ENCODE results near the gene TBC1D16. TPM values are rescaled to one million over a fixed set of nuclear protein-coding genes. Genes with fewer than 3 reads are reported as not detected.
A peak's percentile ranks its signal among the peaks of the same experiment; 100 is the strongest.

TBC1D16 gene
- total and polyA plus RNA-seq, 2 donors from 2014 or later, result 9.1 to 68.0 TPM

DNA sequence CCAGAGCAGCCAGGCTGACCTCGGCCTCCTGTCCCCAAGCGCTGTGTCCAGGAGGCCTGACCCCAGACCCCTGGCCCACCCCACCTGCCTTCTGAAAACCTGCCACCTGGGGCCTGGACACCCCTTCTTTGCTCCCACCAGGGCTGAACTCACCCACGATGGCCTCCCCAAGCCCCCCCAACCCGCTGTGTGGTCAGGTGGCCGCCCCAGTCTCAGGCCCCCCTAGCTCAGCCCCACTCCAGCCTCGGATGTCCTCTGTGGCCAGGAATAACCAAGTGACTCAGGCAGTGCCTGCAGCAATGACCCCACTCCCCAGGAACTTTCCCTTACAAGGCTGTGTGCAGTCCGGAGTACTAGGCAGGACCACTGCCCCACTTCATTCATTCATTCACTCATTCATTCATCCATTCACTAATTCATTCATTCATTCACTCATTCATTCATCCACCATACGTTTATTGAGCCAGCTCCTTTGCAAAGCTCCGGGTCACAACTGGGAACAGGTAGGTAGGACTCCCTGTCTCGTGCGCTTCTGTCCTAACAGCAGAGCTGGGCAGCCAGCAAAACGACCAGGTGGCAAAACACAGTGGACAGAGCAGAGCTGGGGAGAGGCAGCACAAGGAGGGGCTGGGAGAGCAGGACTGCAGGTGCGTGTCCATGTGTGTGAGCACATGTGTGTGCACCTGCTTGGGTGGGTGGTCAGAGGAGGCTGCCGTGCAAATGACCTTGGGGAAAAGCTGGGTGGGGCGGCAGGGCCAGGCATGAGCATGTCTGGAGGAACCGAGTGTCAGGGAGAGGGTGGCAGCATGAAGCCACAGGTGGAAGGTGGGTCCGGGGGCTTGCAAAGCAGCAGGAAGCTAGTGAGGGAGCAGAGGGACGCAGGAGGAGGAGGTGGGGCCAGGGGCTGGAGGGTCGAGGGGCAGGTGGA, 120.6 kb downstream of the TBC1D16 start:
- TF ChIP-seq, protein P1, sequence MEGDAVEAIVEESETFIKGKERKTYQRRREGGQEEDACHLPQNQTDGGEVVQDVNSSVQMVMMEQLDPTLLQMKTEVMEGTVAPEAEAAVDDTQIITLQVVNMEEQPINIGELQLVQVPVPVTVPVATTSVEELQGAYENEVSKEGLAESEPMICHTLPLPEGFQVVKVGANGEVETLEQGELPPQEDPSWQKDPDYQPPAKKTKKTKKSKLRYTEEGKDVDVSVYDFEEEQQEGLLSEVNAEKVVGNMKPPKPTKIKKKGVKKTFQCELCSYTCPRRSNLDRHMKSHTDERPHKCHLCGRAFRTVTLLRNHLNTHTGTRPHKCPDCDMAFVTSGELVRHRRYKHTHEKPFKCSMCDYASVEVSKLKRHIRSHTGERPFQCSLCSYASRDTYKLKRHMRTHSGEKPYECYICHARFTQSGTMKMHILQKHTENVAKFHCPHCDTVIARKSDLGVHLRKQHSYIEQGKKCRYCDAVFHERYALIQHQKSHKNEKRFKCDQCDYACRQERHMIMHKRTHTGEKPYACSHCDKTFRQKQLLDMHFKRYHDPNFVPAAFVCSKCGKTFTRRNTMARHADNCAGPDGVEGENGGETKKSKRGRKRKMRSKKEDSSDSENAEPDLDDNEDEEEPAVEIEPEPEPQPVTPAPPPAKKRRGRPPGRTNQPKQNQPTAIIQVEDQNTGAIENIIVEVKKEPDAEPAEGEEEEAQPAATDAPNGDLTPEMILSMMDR (IDR thresholded peaks at IDR 0.05; ENCODE audit: borderline replicate concordance, extremely low read depth, insufficient read depth), result no peak
- no peak overlapping the region for H3K4me3 ChIP-seq (ENCODE audit: low read length in 3 of 3)
- peaks cover 0 to 15% (median 4%) of the 10 kb centered on the region in 3 donors for H3K4me1 ChIP-seq (ENCODE audit: control insufficient read depth in 2 of 3, insufficient read depth in 2 of 3, low read depth in 1 of 3, low read length in 3 of 3)
- no peak overlapping the region for H3K9ac ChIP-seq (ENCODE audit: low read length in 3 of 3)
- no peaks in the 10 kb centered on the region for H3K27me3 ChIP-seq (ENCODE audit: control insufficient read depth, insufficient read depth, low read length)
- H3K27ac ChIP-seq (ENCODE audit: low read depth in 2 of 2, low read length in 2 of 2), result no peak overlapping the region
- H3K36me3 ChIP-seq (ENCODE audit: control insufficient read depth in 2 of 3, insufficient read depth in 3 of 3, low read length in 3 of 3), result no peaks in the 10 kb centered on the region
- intact Hi-C loops (cut with DNase I), result no loop called here
- DNase-seq (peak in 1 of 5 donors; percentile 65), FAIRE-seq (no peak)
- H3K9me3 ChIP-seq (ENCODE audit: control insufficient read depth in 2 of 3, insufficient read depth in 1 of 3, low read length in 3 of 3), result no peaks in the 10 kb centered on the region

DNA sequence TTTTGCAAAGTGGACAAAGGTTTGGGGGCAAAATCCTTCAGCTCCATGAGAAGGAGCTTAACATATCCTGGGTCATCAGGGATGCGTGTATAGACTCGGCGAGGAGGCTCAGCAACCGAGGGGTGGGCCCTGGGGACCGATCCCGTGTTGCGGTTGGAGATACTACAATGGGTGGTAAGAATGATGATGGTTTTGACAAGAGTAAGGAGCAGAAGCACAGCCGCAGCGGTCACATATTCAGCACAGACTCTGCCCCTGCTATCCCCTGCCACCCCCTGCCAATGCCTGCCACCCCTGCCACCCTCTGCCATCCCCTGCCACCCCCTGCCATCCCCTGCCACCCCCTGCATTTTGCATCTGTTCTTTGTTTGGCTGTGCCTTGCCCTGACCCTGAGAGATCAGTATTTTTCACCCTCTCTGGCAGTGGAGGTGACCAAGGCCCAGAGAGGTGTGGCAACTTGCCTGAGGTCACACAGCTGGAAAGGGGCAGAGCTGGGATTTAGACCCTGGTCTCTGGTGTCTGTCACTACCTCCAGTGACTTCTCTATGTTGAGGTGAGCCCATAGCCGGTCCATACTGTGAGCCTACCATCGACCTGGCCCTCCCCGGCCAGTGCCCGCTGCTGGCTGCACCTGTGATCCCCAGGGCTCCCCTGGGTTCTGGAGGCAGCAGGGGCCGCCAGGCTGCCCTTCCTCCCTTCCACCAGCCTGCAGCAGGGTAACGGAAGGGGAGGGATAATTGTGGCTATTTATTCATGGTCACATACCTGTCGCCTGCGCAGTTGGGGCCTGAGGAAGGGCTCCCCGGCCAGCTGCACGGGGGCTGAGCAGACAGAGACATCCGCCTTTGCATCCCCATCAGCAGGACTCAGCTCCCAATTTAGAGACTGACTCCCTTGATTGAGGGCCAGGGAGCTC, 121.5 kb downstream of the TBC1D16 start:
- no peak overlapping the region for H3K4me3 ChIP-seq (ENCODE audit: low read length in 3 of 3)
- H3K9ac ChIP-seq (ENCODE audit: low read length in 3 of 3), result no peak overlapping the region
- no peaks in the 10 kb centered on the region for H3K9me3 ChIP-seq (ENCODE audit: control insufficient read depth in 2 of 3, insufficient read depth in 1 of 3, low read length in 3 of 3)
- intact Hi-C loops (cut with DNase I), result no loop called here
- H3K27ac ChIP-seq (ENCODE audit: low read depth in 2 of 2, low read length in 2 of 2), result no peak overlapping the region
- H3K4me1 ChIP-seq (ENCODE audit: control insufficient read depth in 2 of 3, insufficient read depth in 2 of 3, low read depth in 1 of 3, low read length in 3 of 3), result peaks cover 0 to 11% (median 0%) of the 10 kb centered on the region in 3 donors
- FAIRE-seq (no peak), DNase-seq (peak in 1 of 5 donors; percentile 51)
- H3K27me3 ChIP-seq (ENCODE audit: control insufficient read depth, insufficient read depth, low read length), result no peaks in the 10 kb centered on the region
- TF ChIP-seq, protein P1 (IDR thresholded peaks at IDR 0.05; ENCODE audit: borderline replicate concordance, extremely low read depth, insufficient read depth), result no peak
- H3K36me3 ChIP-seq (ENCODE audit: control insufficient read depth in 2 of 3, insufficient read depth in 3 of 3, low read length in 3 of 3), result no peaks in the 10 kb centered on the region

DNA sequence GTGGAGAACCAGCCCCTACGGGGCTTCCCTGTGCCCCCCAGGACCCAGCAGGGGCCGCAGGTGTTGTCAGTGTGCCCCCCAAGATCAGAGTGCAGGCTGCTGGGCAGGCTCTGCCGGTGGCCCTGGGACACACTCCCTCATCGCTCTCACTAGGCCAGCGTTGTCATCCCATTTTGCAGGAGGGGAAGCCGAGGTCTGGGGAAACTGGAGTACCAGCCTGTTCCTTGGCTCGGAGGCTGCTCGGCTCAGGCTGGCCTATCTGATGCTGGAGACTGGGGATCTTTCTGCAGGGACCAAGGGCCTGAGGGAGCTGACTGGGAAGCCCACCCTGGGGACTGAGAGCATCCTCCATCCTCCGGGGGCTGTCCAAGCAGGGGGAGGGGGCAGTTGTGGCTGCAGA, 122.2 kb downstream of the TBC1D16 start:
- H3K4me1 ChIP-seq (ENCODE audit: control insufficient read depth in 2 of 3, insufficient read depth in 2 of 3, low read depth in 1 of 3, low read length in 3 of 3), result peaks cover 0 to 5% (median 0%) of the 10 kb centered on the region in 3 donors
- no peak overlapping the region for H3K9ac ChIP-seq (ENCODE audit: low read length in 3 of 3)
- no peaks in the 10 kb centered on the region for H3K9me3 ChIP-seq (ENCODE audit: control insufficient read depth in 2 of 3, insufficient read depth in 1 of 3, low read length in 3 of 3)
- no peak overlapping the region for H3K4me3 ChIP-seq (ENCODE audit: low read length in 3 of 3)
- TF ChIP-seq, protein P1 (IDR thresholded peaks at IDR 0.05; ENCODE audit: borderline replicate concordance, extremely low read depth, insufficient read depth), result no peak
- H3K27me3 ChIP-seq (ENCODE audit: control insufficient read depth, insufficient read depth, low read length), result no peaks in the 10 kb centered on the region
- intact Hi-C loops (cut with DNase I), result no loop called here
- FAIRE-seq (no peak), DNase-seq (no peak)
- no peak overlapping the region for H3K27ac ChIP-seq (ENCODE audit: low read depth in 2 of 2, low read length in 2 of 2)
- H3K36me3 ChIP-seq (ENCODE audit: control insufficient read depth in 2 of 3, insufficient read depth in 3 of 3, low read length in 3 of 3), result no peaks in the 10 kb centered on the region
